Measurements from ENCODE around the gene SIRT7. TPM values are rescaled to one million over a fixed set of nuclear protein-coding genes. Genes with fewer than 3 reads are reported as not detected.

Gene SIRT7
- polyA plus RNA-seq, 1 experiment, result 8.4 TPM

DNA sequence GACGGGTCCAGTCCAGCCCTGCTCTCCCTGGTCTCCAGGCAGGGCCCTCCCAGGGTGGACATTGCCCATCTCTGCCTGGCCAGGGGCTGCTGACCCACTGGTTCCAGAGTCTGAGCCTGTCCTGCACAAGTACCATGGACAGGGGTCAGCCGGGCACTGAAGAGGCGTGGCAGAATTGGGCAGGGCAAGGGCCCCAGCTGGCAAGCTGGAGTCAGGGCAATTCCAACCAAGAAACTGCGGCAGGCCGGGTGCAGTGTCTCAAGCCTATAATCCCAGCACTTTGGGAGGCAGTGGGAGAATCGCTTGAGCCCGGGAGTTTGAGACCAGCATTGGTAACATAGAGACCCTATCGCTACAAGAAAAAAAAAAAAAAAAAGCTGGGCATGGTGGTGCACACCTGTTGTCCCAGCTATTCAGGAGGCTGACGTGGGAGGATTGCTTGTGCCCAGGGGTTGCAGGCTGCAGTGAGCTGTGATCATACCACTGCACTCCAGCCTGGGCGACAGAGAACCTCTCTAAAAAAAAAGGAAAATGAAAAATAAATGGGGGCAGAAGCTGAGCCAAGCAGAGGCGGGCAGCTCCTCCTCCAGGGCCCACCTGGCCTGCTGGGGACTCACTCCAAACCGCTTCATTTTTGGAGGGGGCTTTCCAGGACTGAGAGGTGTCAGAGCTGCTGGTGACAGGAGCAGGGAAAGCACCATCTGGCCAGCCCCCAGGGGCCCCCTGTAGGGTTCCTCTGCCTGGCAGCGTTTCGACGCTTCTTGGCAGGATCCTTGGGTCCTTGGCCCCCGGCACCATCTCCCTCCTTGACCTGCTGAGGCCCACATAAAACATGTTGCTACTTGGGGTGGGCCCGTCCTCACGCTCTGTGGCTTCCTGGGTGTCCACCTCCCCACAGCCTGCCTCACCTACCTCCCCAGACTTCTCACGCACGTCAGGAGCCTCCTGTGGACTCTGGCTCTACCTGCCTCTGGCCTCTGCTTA lies 12.5 kb upstream of the SIRT7 start:
- ChIA-PET CTCF (no interaction called here), POLR2A (interaction anchor here (0.5 kb wide), 1 partner anchor 126 kb away, joined by 5 read pairs; no protein-coding TSS in a partner anchor)
- DNase-seq (ENCODE audit: low read depth), result no peak
- Histone ChIP-seq H3K27me3 (ENCODE audit: control insufficient read depth, insufficient read depth, low read length) (no peaks in the 10 kb centered on the region), H3K36me3 (ENCODE audit: control insufficient read depth, insufficient read depth, low read length) (peaks cover 20% of the 10 kb centered on the region), H3K4me3 (ENCODE audit: low read depth, low read length) (no peak overlapping the region)
- TF ChIP-seq, protein P1, sequence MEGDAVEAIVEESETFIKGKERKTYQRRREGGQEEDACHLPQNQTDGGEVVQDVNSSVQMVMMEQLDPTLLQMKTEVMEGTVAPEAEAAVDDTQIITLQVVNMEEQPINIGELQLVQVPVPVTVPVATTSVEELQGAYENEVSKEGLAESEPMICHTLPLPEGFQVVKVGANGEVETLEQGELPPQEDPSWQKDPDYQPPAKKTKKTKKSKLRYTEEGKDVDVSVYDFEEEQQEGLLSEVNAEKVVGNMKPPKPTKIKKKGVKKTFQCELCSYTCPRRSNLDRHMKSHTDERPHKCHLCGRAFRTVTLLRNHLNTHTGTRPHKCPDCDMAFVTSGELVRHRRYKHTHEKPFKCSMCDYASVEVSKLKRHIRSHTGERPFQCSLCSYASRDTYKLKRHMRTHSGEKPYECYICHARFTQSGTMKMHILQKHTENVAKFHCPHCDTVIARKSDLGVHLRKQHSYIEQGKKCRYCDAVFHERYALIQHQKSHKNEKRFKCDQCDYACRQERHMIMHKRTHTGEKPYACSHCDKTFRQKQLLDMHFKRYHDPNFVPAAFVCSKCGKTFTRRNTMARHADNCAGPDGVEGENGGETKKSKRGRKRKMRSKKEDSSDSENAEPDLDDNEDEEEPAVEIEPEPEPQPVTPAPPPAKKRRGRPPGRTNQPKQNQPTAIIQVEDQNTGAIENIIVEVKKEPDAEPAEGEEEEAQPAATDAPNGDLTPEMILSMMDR (IDR thresholded peaks at IDR 0.05; ENCODE audit: insufficient read depth, low read depth, low read length), result no peak

DNA sequence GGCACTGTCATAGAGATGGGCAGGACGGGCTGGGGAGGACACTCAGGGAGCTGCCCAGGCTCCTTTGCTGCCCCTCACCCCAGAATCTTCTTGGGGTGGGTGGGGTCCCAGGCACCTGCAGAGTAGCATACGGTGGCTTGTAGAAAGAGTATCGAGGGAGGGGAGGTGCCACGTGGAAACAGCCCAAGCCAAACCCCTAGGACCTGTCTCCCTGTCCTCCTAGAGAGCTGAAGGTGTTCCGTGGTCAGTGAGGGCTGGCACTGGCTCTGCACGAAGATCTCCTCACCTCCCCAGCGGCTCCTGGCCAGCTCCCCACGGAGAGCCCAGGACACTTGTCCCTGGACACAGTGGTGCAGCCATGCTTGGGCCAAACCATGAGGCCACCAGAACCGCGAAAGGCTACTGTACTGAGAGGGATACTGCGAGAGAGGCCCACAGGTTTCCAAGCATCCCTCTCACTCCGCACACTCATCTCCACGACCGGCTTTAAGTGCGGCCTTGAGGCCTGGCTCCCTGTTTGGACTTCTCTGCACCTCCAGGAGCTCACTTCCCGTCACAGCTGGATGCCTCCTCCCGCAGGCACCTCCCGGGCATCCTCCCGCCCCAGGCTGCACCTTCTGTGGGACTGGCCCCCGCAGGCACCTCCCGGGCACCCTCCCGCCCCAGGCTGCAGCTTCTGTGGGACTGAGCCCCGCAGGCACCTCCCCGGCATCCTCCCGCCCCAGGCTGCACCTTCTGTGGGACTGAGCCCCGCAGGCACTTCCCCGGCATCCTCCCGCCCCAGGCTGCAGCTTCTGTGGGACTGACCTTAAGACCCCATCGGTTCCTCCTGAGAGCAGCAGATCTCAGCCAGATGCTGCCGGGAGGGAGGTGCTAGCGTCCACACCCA lies 11.5 kb upstream of the SIRT7 start:
- POLR2A ChIA-PET, result no interaction called here
- H3K4me3 ChIP-seq (ENCODE audit: low read depth, low read length), result no peak overlapping the region
- peaks cover 12% of the 10 kb centered on the region for H3K36me3 ChIP-seq (ENCODE audit: control insufficient read depth, insufficient read depth, low read length)
- no peak for DNase-seq (ENCODE audit: low read depth)
- TF ChIP-seq, protein P1 (IDR thresholded peaks at IDR 0.05; ENCODE audit: insufficient read depth, low read depth, low read length), result no peak
- no peaks in the 10 kb centered on the region for H3K27me3 ChIP-seq (ENCODE audit: control insufficient read depth, insufficient read depth, low read length)
- CTCF ChIA-PET, result interaction anchor here (0.6 to 1.5 kb wide), 3 partner anchors 9 to 30 kb away, joined by 4 to 5 read pairs (median 4); no protein-coding TSS in a partner anchor

DNA sequence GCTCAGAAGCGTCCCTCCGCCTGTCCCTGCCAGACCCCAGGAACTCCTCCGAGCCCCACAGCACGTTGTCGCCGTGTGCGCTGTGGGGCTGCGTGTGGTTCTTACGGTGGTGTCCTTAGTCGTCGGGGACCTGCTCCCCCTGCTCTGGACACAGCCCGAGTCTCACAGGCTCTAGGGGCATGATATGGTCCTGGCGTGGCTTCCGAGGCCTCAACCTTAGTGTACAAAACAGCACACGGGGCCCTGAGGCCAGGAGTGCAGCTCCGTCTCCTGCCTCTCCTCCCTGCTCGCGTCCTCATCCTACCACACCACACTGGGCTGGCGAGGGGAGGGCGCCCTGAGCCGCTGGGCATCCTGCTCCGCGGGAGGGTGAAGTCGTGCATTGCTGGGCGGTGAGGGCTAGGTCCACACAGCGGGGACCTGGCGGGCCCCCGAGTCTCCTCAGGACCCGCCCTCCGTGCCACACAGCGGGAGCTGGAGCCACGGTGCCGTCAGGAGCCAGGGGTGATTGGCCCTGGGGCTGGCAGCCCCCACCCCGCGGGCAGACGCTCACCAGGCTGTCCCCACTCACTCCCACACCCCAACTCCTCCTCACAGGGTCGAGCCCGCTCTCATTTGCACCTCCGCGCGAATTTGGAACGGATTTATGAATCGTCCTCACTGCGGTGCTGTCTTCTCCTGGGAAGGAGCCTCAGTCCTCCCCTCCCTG lies 10.7 kb upstream of the SIRT7 start:
- no peak for DNase-seq (ENCODE audit: low read depth)
- TF ChIP-seq, protein P1 (IDR thresholded peaks at IDR 0.05; ENCODE audit: insufficient read depth, low read depth, low read length), result no peak
- POLR2A ChIA-PET, result no interaction called here
- CTCF ChIA-PET, result interaction anchor here (0.6 to 1.5 kb wide), 5 partner anchors 10 to 91 kb away, joined by 3 to 5 read pairs (median 4); no protein-coding TSS in a partner anchor
- H3K4me3 ChIP-seq (ENCODE audit: low read depth, low read length), result peak overlapping the region; percentile 90
- H3K36me3 ChIP-seq (ENCODE audit: control insufficient read depth, insufficient read depth, low read length), result peaks cover 8% of the 10 kb centered on the region
- H3K27me3 ChIP-seq (ENCODE audit: control insufficient read depth, insufficient read depth, low read length), result no peaks in the 10 kb centered on the region

DNA sequence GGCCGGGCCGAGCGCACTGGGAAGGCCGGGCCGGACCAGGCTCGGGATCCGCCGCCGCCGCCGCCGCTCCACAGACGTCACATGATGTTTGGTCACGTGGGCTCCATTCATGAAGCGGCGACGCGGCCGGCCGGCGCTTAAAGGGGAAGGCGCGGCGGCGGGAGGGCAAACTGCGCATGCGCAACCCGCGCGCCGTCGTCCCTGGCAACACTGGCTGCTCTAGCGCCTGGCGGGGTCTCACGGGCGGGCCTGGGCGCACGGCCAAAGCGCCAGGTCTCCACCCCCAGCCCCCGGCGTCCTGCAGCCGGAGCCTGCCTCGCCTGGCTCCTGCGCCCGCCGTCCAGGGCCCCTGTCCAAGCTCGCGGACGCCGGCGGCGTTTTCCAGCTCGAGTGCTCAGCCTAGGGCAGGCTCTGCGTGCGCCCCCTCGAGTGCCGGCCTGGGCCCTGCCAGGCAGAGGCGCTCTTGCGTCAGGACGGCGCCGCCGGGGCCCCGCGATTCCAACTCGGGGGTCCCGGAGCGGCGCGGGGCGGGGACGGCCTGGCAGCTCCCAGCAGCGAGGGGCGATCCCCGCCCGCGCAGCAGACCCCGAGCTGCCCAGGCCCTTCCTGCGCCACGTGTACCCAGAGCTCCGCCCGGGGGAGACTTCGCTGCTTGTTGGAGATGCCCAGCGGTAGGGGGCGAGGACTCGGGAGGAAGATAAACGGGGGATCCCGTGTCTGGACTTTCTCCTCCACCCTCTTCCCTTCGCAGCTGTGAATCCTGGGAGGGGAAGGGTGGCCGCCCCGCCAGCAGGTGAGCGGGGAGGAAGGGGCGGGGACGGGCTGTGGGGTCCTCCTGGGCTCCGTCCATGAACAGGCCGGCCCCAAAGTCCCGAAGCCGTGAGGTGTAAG lies 9.9 kb upstream of the SIRT7 start, which contains the start of gene MAFG:
Gene MAFG, minus strand, starts transcription at position 83 of the 891 bp plus-strand sequence. CDS start 4,550 bp downstream, outside the sequence.
- peak within 1 kb of the TSS; percentile 90 for H3K4me3 ChIP-seq (ENCODE audit: low read depth, low read length)
- POLR2A ChIA-PET, result no interaction called here

More for the DNA sequence above, 9.9 kb upstream of the SIRT7 start, which contains the start of gene MAFG:
- TF ChIP-seq, protein P1 (IDR thresholded peaks at IDR 0.05; ENCODE audit: insufficient read depth, low read depth, low read length), result peak; percentile 35
- CTCF ChIA-PET, result interaction anchor here (0.6 to 1.5 kb wide), 8 partner anchors 8 to 549 kb away, joined by 3 to 8 read pairs (median 3); partner anchors contain the start of gene NOTUM
- DNase-seq (ENCODE audit: low read depth), result peak; percentile 51
- H3K27me3 ChIP-seq (ENCODE audit: control insufficient read depth, insufficient read depth, low read length), result no peaks in the 10 kb centered on the region
- peaks cover 2% of the 10 kb centered on the region; the same call in 1 of the 2 replicates for H3K36me3 ChIP-seq (ENCODE audit: control insufficient read depth, insufficient read depth, low read length)

Data from BJ (cell line).